GM12892 (cell line): ENCODE data around the gene RAB3GAP1.

Experiments
- POLR2A ChIP-seq: IDR thresholded peaks from 2 replicates; pipeline ENCODE4 v1.6.1; 2011; ENCODE audit warnings: low read depth, low read length, control low read depth
- POLR2AphosphoS5 ChIP-seq: IDR thresholded peaks from 2 replicates; pipeline ENCODE4 v1.6.1; 2011; ENCODE audit warnings: low read depth, low read length, control low read depth
- TAF1 ChIP-seq: IDR thresholded peaks from 2 replicates; pipeline ENCODE4 v1.6.1; 2011; ENCODE audit warnings: low read depth, mild to moderate bottlenecking, control low read depth, low read length, borderline replicate concordance

GRCh38 chr2:135103843-135104242, 51.8 kb downstream of the RAB3GAP1 start:
- no peak for TF ChIP-seq POLR2AphosphoS5
- TF ChIP-seq TAF1, result no peak
- no peak for TF ChIP-seq POLR2A
